ENCODE measurements around the gene ATP7B.

GRCh38 chr13:51953347-51954195 lies 57.7 kb downstream of the ATP7B start:
- TF ChIP-seq CTCF (IDR thresholded peaks at IDR 0.05; ENCODE audit: low read depth, low read length) (no peak), MAX (IDR thresholded peaks at IDR 0.05; ENCODE audit: low read depth, low read length) (no peak), POLR2A (IDR thresholded peaks at IDR 0.05; ENCODE audit: extremely low read depth, insufficient read length) (no peak)
